HepG2 (cell line): Measurements from ENCODE around the gene ODAD4. TPM values are rescaled to one million over a fixed set of nuclear protein-coding genes. Genes with fewer than 3 reads are reported as not detected.
A peak's percentile ranks its signal among the peaks of the same experiment; 100 is the strongest.

Source experiments
- HDAC2 ChIP-seq: sonication (generic); formaldehyde crosslinking; IDR thresholded peaks from 2 replicates; pipeline ENCODE4 v1.4.0; 2020; ENCODE audit warnings: missing genetic modification reagents
- HNRNPLL ChIP-seq: fragments of 200-400 bp; formaldehyde crosslinking; IDR thresholded peaks from 2 replicates; pipeline ENCODE4 v1.6.1; 2017; ENCODE audit warnings: mild to moderate bottlenecking, low read depth, low read length; ENCODE audit not compliant: poor library complexity, severe bottlenecking
- KAT7 ChIP-seq: IDR thresholded peaks from 2 replicates; pipeline ENCODE4 v1.6.1; 2018; ENCODE audit warnings: borderline replicate concordance, missing compliant biosample characterization
- KLF6 ChIP-seq: IDR thresholded peaks from 2 replicates; pipeline ENCODE4 v1.8.0; 2016; ENCODE audit warnings: missing biosample characterization, missing genetic modification reagents
- LCORL ChIP-seq, 2 experiments: fragments of 450-650 bp in 1 of 2; sonication (generic) in 1 of 2; formaldehyde crosslinking in 1 of 2; IDR thresholded peaks; 2 replicates each; pipeline versions ENCODE4 v1.5.0 to v1.6.1; 2017 to 2020; ENCODE audit warnings: antibody characterized with exemption in 1 of 2, missing genetic modification reagents in 1 of 2
- MATR3 ChIP-seq: sonication (generic); formaldehyde crosslinking; IDR thresholded peaks from 2 replicates; pipeline ENCODE4 v1.4.0; 2020; ENCODE audit warnings: missing genetic modification reagents
- MEIS2 ChIP-seq: sonication (generic); formaldehyde crosslinking; IDR thresholded peaks from 2 replicates; pipeline ENCODE4 v1.9.0; 2021; ENCODE audit warnings: mild to moderate bottlenecking, missing genetic modification reagents
- MNT ChIP-seq: fragments of 450-650 bp; IDR thresholded peaks from 2 replicates; pipeline ENCODE4 v1.6.1; 2016
- NAIF1 ChIP-seq: sonication (generic); formaldehyde crosslinking; IDR thresholded peaks from 2 replicates; pipeline ENCODE4 v1.5.0; 2020; ENCODE audit warnings: mild to moderate bottlenecking, missing genetic modification reagents, borderline replicate concordance
- NCOA1 ChIP-seq: sonication (generic); formaldehyde crosslinking; IDR thresholded peaks from 2 replicates; pipeline ENCODE4 v1.9.0; 2021; ENCODE audit warnings: missing genetic modification reagents
- POGK ChIP-seq: sonication (generic); formaldehyde crosslinking; conservative IDR thresholded peaks from 2 replicates; pipeline ENCODE4 v1.8.0; 2022; ENCODE audit warnings: mild to moderate bottlenecking, moderate library complexity, missing genetic modification reagents
- POLR2AphosphoS5 ChIP-seq: IDR thresholded peaks from 2 replicates; pipeline ENCODE4 v1.6.1; 2012; ENCODE audit warnings: low read depth, low read length
- PRDM10 ChIP-seq: sonication (generic); formaldehyde crosslinking; IDR thresholded peaks from 2 replicates; pipeline ENCODE4 v1.4.0; 2020; ENCODE audit warnings: low read depth, missing genetic modification reagents
- RBAK ChIP-seq: sonication (generic); formaldehyde crosslinking; IDR thresholded peaks from 2 replicates; pipeline ENCODE4 v1.5.1; 2020; ENCODE audit warnings: mild to moderate bottlenecking, missing genetic modification reagents
- SP140L ChIP-seq: sonication (generic); formaldehyde crosslinking; IDR thresholded peaks from 2 replicates; pipeline ENCODE4 v1.4.0; 2020; ENCODE audit warnings: missing genetic modification reagents, borderline replicate concordance
- ZNF12 ChIP-seq: sonication (generic); formaldehyde crosslinking; IDR thresholded peaks from 2 replicates; pipeline ENCODE4 v1.5.0; 2020; ENCODE audit warnings: missing genetic modification reagents
- ZNF331 ChIP-seq: sonication (generic); formaldehyde crosslinking; IDR thresholded peaks from 2 replicates; pipeline ENCODE4 v1.4.0; 2020; ENCODE audit warnings: missing genetic modification reagents
- ZNF431 ChIP-seq: sonication (generic); formaldehyde crosslinking; IDR thresholded peaks from 2 replicates; pipeline ENCODE4 v1.9.0; 2022; ENCODE audit warnings: missing genetic modification reagents, low read depth, mild to moderate bottlenecking, borderline replicate concordance
- ZNF564 ChIP-seq: sonication (generic); formaldehyde crosslinking; IDR thresholded peaks from 2 replicates; pipeline ENCODE4 v1.8.1; 2023; ENCODE audit warnings: mild to moderate bottlenecking, missing genetic modification reagents
- ZNF614 ChIP-seq: IDR thresholded peaks from 2 replicates; pipeline ENCODE4 v1.6.1; 2018; ENCODE audit warnings: missing biosample characterization, missing genetic modification reagents, inconsistent platforms, borderline replicate concordance
- ZNF704 ChIP-seq: sonication (generic); formaldehyde crosslinking; IDR thresholded peaks from 2 replicates; pipeline ENCODE4 v1.8.1; 2023; ENCODE audit warnings: mild to moderate bottlenecking, inconsistent platforms, moderate library complexity, missing genetic modification reagents, borderline replicate concordance
- ZNF777 ChIP-seq: sonication (generic); formaldehyde crosslinking; IDR thresholded peaks from 2 replicates; pipeline ENCODE4 v1.4.0; 2020; ENCODE audit warnings: missing genetic modification reagents
- polyA plus RNA-seq, 8 experiments: library from polyadenylated mRNA; depleted of rRNA in 3 of 8; stranded (reverse) in 7 of 8; unstranded in 1 of 8; fragments of >200 nt; fragmentation: Illumina TruSeq in 4 of 8; extraction: Trizol in 4 of 8; gene quantifications; 2 replicates each; pipeline versions ENCODE4 v1.2.1 to v1.2.3, GENCODE V29; 2011 to 2016; ENCODE audit warnings: low read depth in 4 of 8, missing spikeins in 1 of 8, mixed read lengths in 1 of 8; ENCODE audit not compliant: insufficient read depth in 1 of 8
- total RNA-seq, 5 experiments: library from RNA; depleted of rRNA; stranded (reverse); fragments of >200 nt; fragmentation: Illumina TruSeq; extraction: Trizol; gene quantifications; 2 replicates each; pipeline ENCODE4 v1.2.3, GENCODE V29; 2016; ENCODE audit warnings: low read depth in 1 of 5

Gene ODAD4
- total and polyA plus RNA-seq, 2 of the 13 experiments (the other 11 are each of a cell fraction or from before 2014, with no cell fraction given) = 0.48 to 0.53 TPM

GRCh38 chr17:41965694-41966462, 35.5 kb downstream of the ODAD4 start (continued):
- TF ChIP-seq RBAK (CRISPR knock-in tag) (no peak), ZNF12 (CRISPR knock-in tag) (no peak), LCORL (IDR thresholded peaks at IDR 0.05) (no peak), LCORL (CRISPR knock-in tag; IDR thresholded peaks at IDR 0.05) (peak; percentile 78), ZNF331 (CRISPR knock-in tag) (peak; percentile 29; the same call in 1 of the 2 replicates), ZNF777 (CRISPR knock-in tag) (no peak), NCOA1 (CRISPR knock-in tag) (peak; percentile 11; the same call in 1 of the 2 replicates), POGK (CRISPR knock-in tag) (no peak), ZNF614 (0 out of 2 replicates have a peak, but pooled peaks have one; percentile 10), POLR2AphosphoS5 (no peak), HNRNPLL (peak; percentile 54), MNT (no peak), ZNF431 (CRISPR knock-in tag) (0 out of 2 replicates have a peak, but pooled peaks have one; percentile 30), SP140L (CRISPR knock-in tag) (no peak), PRDM10 (peak; percentile 30; the same call in 1 of the 2 replicates), NAIF1 (no peak), MATR3 (no peak), ZNF564 (no peak), KLF6 (CRISPR knock-in tag) (no peak), ZNF704 (CRISPR knock-in tag) (no peak), KAT7 (no peak; the same call in 1 of the 2 replicates), MEIS2 (CRISPR knock-in tag) (0 out of 2 replicates have a peak, but pooled peaks have one; percentile 35), HDAC2 (CRISPR knock-in tag) (peak; percentile 38; the same call in 1 of the 2 replicates)
